K562 (cell line): ENCODE data around the gene SOS1. TPM values are rescaled to one million over a fixed set of nuclear protein-coding genes. Genes with fewer than 3 reads are reported as not detected.

ENCODE experiments used
- CCAR2 ChIP-seq: fragments of 200-400 bp; formaldehyde crosslinking; IDR thresholded peaks from 2 replicates; pipeline ENCODE4 v1.6.1; 2017; ENCODE audit warnings: mild to moderate bottlenecking, low read depth, low read length
- CCNT2 ChIP-seq: IDR thresholded peaks from 2 replicates; pipeline ENCODE4 v1.6.1; 2011; ENCODE audit warnings: borderline replicate concordance, low read depth, mild to moderate bottlenecking, moderate library complexity, mixed read lengths, low read length; ENCODE audit not compliant: insufficient read length; ENCODE audit errors: extremely low read depth
- DACH1 ChIP-seq: fragments of 450-650 bp; IDR thresholded peaks from 2 replicates; pipeline ENCODE4 v1.6.1; 2018; ENCODE audit not compliant: partially characterized antibody
- E2F3 ChIP-seq: fragments of 250-450 bp; sonication (Bioruptor Pico); IDR thresholded peaks from 2 replicates; pipeline ENCODE4 v1.4.0; 2020; ENCODE audit warnings: mild to moderate bottlenecking
- GATAD2B ChIP-seq: fragments of 450-650 bp; IDR thresholded peaks from 2 replicates; pipeline ENCODE4 v1.6.1; 2017; ENCODE audit warnings: mild to moderate bottlenecking, borderline replicate concordance
- MTF1 ChIP-seq: fragments of 250-450 bp; sonication (Bioruptor Pico); IDR thresholded peaks from 2 replicates; pipeline ENCODE4 v1.9.0; 2021; ENCODE audit warnings: moderate library complexity, mild to moderate bottlenecking, inconsistent platforms, borderline replicate concordance
- NFE2L1 ChIP-seq: fragments of 450-650 bp; IDR thresholded peaks from 2 replicates; pipeline ENCODE4 v1.6.1; 2016; ENCODE audit warnings: missing genetic modification characterization, low read depth, mild to moderate bottlenecking, missing compliant biosample characterization, moderate library complexity, borderline replicate concordance
- RBM14 ChIP-seq: fragments of 200-400 bp; formaldehyde crosslinking; IDR thresholded peaks from 2 replicates; pipeline ENCODE4 v1.6.1; 2018; ENCODE audit warnings: low read depth, mild to moderate bottlenecking, low read length, moderate library complexity, borderline replicate concordance; ENCODE audit not compliant: insufficient read depth
- RFX5 ChIP-seq: IDR thresholded peaks from 2 replicates; pipeline ENCODE4 v1.6.1; 2011; ENCODE audit warnings: low read depth, mild to moderate bottlenecking, improper control_type of control experiment, low read length
- SLC30A9 ChIP-seq: fragments of 250-450 bp; sonication (Bioruptor Pico); IDR thresholded peaks from 2 replicates; pipeline ENCODE4 v1.8.0; 2022; ENCODE audit warnings: mild to moderate bottlenecking, moderate library complexity
- SMAD1 ChIP-seq: fragments of 150-350 bp; IDR thresholded peaks from 2 replicates; pipeline ENCODE4 v1.6.1; 2014; ENCODE audit warnings: low read length, low read depth; ENCODE audit not compliant: partially characterized antibody
- TCF7L2 ChIP-seq: fragments of 150-350 bp; IDR thresholded peaks from 2 replicates; pipeline ENCODE4 v1.6.1; 2016; ENCODE audit warnings: low read depth, mild to moderate bottlenecking, low read length, moderate library complexity
- WHSC1 ChIP-seq: IDR thresholded peaks from one replicate; pipeline ENCODE4 v1.6.1; 2012; ENCODE audit warnings: low read length, control low read depth, inconsistent platforms
- ZNF143 ChIP-seq: sonication (generic); formaldehyde crosslinking; IDR thresholded peaks from 2 replicates; pipeline ENCODE4 v1.9.0; 2022; ENCODE audit warnings: mild to moderate bottlenecking, missing genetic modification reagents
- ZNF24 ChIP-seq: fragments of 450-650 bp; IDR thresholded peaks from 2 replicates; pipeline ENCODE4 v1.6.1; 2016
- polyA plus RNA-seq, 8 experiments: library from polyadenylated mRNA; depleted of rRNA in 4 of 8; stranded (reverse) in 5 of 8; unstranded in 3 of 8; fragments of >200 nt; fragmentation: Nextera tagmentation in 2 of 8; fragmentation: Illumina TruSeq in 1 of 8; extraction: Ambion mirVana in 2 of 8; extraction: Trizol in 1 of 8; gene quantifications; 2 replicates each; pipeline versions ENCODE4 v1.2.1 to v1.2.3, GENCODE V29; 2011 to 2014; ENCODE audit warnings: inconsistent platforms in 1 of 8, missing spikeins in 1 of 8
- total RNA-seq, 7 experiments: library from RNA; depleted of rRNA in 6 of 7; stranded (reverse); fragments of >200 nt in 6 of 7; fragmentation: Illumina TruSeq in 2 of 7; extraction: Trizol in 2 of 7; gene quantifications; 2 replicates each; pipeline versions ENCODE4 v1.2.1 to v1.2.3, GENCODE V29; 2011 to 2021; ENCODE audit warnings: low replicate concordance in 1 of 7
- TF ChIP-seq, protein P1 (sequence below): fragments of 450-650 bp; IDR thresholded peaks from 2 replicates; pipeline ENCODE4 v1.6.1; 2016; ENCODE audit warnings: mild to moderate bottlenecking
- TF ChIP-seq, protein P2 (sequence below): sonication (generic); formaldehyde crosslinking; IDR thresholded peaks from 2 replicates; pipeline ENCODE4 v1.8.1; 2023; ENCODE audit warnings: mild to moderate bottlenecking, missing genetic modification reagents
- TF ChIP-seq, protein P3 (sequence below): sonication (generic); formaldehyde crosslinking; IDR thresholded peaks from 2 replicates; pipeline ENCODE4 v1.4.0; 2020; ENCODE audit warnings: mild to moderate bottlenecking, missing genetic modification reagents
- TF ChIP-seq, protein P4 (sequence below): fragments of 250-450 bp; sonication (Bioruptor Pico); IDR thresholded peaks from 2 replicates; pipeline ENCODE4 v1.8.0; 2022; ENCODE audit warnings: inconsistent platforms

SOS1 gene
- total and polyA plus RNA-seq, 9 of the 15 experiments (the other 6 are each of a cell fraction or from before 2014, with no cell fraction given), result 2.5 to 27.1 (median 16.3) TPM

DNA sequence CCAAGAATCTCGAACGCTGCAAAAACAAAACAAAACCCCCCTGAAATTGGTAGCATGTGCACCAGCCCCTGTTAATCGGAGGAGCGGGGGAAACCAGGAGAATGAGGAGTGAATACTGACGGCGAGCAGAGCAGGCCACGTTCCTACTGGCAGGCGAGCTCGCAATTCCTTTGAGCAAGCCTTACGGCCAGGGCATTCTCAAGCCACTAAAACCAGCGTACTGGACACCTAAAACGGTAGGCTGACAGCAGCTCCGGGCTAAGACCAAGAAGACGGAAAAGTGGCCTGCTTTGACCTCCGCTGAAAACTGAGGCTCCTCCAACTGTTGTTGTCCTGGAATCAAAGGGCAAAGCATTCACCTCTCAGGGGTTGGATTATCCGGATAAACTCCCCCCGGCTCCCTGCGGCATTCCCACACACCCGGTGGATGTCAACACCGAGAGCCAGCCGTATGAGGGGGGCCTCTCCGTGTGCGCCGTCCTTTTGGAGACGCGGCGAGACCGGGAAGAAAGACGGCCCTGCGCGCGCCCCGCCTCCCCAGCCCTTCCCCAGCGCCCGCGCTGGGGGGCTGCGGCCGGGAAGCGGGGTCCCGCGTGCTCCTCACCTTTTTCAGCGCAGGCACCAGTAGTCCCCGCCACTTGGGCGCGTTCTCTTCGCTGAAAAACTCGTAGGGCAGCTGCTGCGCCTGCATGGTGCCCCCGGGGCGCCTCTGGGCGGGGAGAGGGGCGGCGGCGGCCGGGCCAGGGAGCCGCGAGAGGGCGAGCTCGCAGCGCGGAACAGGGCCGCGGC, 925 bp downstream of the SOS1 start (continued):
- TF ChIP-seq CCAR2 (no peak), TCF7L2 (no peak), NFE2L1 (no peak), RBM14 (no peak), ZNF24 (no peak), GATAD2B (no peak), SMAD1 (no peak), MTF1 (CRISPR knock-in tag) (no peak), RFX5 (no peak), WHSC1 (no peak), DACH1 (no peak), E2F3 (peak; percentile 48; the same call in 1 of the 2 replicates), SLC30A9 (CRISPR knock-in tag) (no peak), ZNF143 (CRISPR knock-in tag) (no peak), CCNT2 (peak; percentile 50)
- TF ChIP-seq, protein P1, sequence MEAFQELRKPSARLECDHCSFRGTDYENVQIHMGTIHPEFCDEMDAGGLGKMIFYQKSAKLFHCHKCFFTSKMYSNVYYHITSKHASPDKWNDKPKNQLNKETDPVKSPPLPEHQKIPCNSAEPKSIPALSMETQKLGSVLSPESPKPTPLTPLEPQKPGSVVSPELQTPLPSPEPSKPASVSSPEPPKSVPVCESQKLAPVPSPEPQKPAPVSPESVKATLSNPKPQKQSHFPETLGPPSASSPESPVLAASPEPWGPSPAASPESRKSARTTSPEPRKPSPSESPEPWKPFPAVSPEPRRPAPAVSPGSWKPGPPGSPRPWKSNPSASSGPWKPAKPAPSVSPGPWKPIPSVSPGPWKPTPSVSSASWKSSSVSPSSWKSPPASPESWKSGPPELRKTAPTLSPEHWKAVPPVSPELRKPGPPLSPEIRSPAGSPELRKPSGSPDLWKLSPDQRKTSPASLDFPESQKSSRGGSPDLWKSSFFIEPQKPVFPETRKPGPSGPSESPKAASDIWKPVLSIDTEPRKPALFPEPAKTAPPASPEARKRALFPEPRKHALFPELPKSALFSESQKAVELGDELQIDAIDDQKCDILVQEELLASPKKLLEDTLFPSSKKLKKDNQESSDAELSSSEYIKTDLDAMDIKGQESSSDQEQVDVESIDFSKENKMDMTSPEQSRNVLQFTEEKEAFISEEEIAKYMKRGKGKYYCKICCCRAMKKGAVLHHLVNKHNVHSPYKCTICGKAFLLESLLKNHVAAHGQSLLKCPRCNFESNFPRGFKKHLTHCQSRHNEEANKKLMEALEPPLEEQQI, result no peak
- TF ChIP-seq, protein P2, sequence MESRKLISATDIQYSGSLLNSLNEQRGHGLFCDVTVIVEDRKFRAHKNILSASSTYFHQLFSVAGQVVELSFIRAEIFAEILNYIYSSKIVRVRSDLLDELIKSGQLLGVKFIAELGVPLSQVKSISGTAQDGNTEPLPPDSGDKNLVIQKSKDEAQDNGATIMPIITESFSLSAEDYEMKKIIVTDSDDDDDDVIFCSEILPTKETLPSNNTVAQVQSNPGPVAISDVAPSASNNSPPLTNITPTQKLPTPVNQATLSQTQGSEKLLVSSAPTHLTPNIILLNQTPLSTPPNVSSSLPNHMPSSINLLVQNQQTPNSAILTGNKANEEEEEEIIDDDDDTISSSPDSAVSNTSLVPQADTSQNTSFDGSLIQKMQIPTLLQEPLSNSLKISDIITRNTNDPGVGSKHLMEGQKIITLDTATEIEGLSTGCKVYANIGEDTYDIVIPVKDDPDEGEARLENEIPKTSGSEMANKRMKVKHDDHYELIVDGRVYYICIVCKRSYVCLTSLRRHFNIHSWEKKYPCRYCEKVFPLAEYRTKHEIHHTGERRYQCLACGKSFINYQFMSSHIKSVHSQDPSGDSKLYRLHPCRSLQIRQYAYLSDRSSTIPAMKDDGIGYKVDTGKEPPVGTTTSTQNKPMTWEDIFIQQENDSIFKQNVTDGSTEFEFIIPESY, result no peak
- TF ChIP-seq, protein P3, sequence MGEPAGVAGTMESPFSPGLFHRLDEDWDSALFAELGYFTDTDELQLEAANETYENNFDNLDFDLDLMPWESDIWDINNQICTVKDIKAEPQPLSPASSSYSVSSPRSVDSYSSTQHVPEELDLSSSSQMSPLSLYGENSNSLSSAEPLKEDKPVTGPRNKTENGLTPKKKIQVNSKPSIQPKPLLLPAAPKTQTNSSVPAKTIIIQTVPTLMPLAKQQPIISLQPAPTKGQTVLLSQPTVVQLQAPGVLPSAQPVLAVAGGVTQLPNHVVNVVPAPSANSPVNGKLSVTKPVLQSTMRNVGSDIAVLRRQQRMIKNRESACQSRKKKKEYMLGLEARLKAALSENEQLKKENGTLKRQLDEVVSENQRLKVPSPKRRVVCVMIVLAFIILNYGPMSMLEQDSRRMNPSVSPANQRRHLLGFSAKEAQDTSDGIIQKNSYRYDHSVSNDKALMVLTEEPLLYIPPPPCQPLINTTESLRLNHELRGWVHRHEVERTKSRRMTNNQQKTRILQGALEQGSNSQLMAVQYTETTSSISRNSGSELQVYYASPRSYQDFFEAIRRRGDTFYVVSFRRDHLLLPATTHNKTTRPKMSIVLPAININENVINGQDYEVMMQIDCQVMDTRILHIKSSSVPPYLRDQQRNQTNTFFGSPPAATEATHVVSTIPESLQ (CRISPR knock-in tag), result 0 out of 2 replicates have a peak, but pooled peaks have one; percentile 37
- TF ChIP-seq, protein P4, sequence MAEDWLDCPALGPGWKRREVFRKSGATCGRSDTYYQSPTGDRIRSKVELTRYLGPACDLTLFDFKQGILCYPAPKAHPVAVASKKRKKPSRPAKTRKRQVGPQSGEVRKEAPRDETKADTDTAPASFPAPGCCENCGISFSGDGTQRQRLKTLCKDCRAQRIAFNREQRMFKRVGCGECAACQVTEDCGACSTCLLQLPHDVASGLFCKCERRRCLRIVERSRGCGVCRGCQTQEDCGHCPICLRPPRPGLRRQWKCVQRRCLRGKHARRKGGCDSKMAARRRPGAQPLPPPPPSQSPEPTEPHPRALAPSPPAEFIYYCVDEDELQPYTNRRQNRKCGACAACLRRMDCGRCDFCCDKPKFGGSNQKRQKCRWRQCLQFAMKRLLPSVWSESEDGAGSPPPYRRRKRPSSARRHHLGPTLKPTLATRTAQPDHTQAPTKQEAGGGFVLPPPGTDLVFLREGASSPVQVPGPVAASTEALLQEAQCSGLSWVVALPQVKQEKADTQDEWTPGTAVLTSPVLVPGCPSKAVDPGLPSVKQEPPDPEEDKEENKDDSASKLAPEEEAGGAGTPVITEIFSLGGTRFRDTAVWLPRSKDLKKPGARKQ (CRISPR knock-in tag), result no peak
